K562 (cell line): ENCODE measurements around the gene OR9Q1. TPM values are rescaled to one million over a fixed set of nuclear protein-coding genes. Genes with fewer than 3 reads are reported as not detected.

Experiments
- ATAC-seq: fragments of 200-7000 bp; cut with Tn5 transposase; 3 replicates; pipeline ENCODE4 v1.9.1; 2020; ENCODE audit warnings: moderate library complexity
- BruUV-seq: library from RNA; stranded (reverse); fragments of 400-500 nt; replicated peaks from 2 replicates; lab custom pipeline; 2021; lab: Mats Ljungman, UMichigan
- CTCF ChIA-PET: fragments of 300-600 bp; formaldehyde crosslinking; extraction: SDS; loops from one replicate; lab custom pipeline; 2021; ENCODE audit warnings: low intra/inter-chr PET ratio; lab: Yijun Ruan, JAX
- POLR2A ChIA-PET: fragments of 300-600, 350-650 bp; sonication (Branson Sonifier 250); formaldehyde crosslinking; extraction: SDS; loops from one replicate; lab custom pipeline; 2021; ENCODE audit warnings: antibody characterized with exemption, inconsistent platforms; lab: Yijun Ruan, JAX
- DNase-seq, 4 experiments: peaks; one replicate each; pipeline versions ENCODE4 v3.0.0 to v3.0.0-alpha.2; 2011 to 2018; ENCODE audit warnings: low spot score in 3 of 4, mixed read lengths in 3 of 4; ENCODE audit errors: extremely low read depth in 1 of 4
- FAIRE-seq: peaks from 2 replicates; lab custom pipeline; 2011; peaks lifted over from hg19 to GRCh38; lab: Jason Lieb, UNC
- H2AFZ ChIP-seq: 2 replicates; pipeline ENCODE4 v1.6.0; 2011; ENCODE audit warnings: low read depth, low read length, control low read depth, inconsistent platforms
- H3K27ac ChIP-seq: fragments of 200-600 bp; 3 replicates; pipeline ENCODE4 v1.8.0; 2011; ENCODE audit warnings: low read depth, mild to moderate bottlenecking, control low read depth, inconsistent platforms, low read length, moderate library complexity, mixed read lengths; ENCODE audit errors: extremely low read depth
- H3K27me3 ChIP-seq, 2 experiments: fragments of 300-600 bp in 1 of 2; 2 replicates in 1 of 2; 3 replicates in 1 of 2; pipeline versions ENCODE4 v1.6.0 to v1.8.0; 2011; ENCODE audit warnings: inconsistent platforms in 2 of 2, low read length in 2 of 2, mild to moderate bottlenecking in 1 of 2, mixed read lengths in 1 of 2, moderate library complexity in 1 of 2; ENCODE audit not compliant: control insufficient read depth in 2 of 2, insufficient read depth in 2 of 2
- H3K36me3 ChIP-seq: fragments of 300-600 bp; 3 replicates; pipeline ENCODE4 v1.8.0; 2011; ENCODE audit warnings: mild to moderate bottlenecking, low read length, inconsistent platforms; ENCODE audit not compliant: control insufficient read depth, insufficient read depth
- H3K4me1 ChIP-seq, 2 experiments: fragments of 200-600 bp in 1 of 2; replicated peaks in 1 of 2; 2 replicates in 1 of 2; 3 replicates in 1 of 2; pipeline versions ENCODE4 v1.5.1 to v1.8.0; 2011; ENCODE audit warnings: inconsistent platforms in 2 of 2, low read length in 2 of 2, mild to moderate bottlenecking in 1 of 2, mixed read lengths in 1 of 2, moderate library complexity in 1 of 2; ENCODE audit not compliant: control insufficient read depth in 2 of 2, insufficient read depth in 2 of 2
- H3K4me2 ChIP-seq: 2 replicates; pipeline ENCODE4 v1.6.1; 2011; ENCODE audit warnings: low read length, control low read depth, inconsistent platforms, mixed read lengths; ENCODE audit not compliant: insufficient read depth
- H3K4me3 ChIP-seq: fragments of 200-600 bp; sonication (generic), shearing (Covaris generic); 2 replicates; pipeline ENCODE4 v1.5.1; 2016; ENCODE audit warnings: control low read depth, inconsistent platforms
- H3K79me2 ChIP-seq: fragments of 200-600 bp; 3 replicates; pipeline ENCODE4 v1.8.0; 2011; ENCODE audit warnings: low read length, inconsistent platforms; ENCODE audit not compliant: control insufficient read depth, insufficient read depth
- H3K9ac ChIP-seq, 2 experiments: 2 replicates each; pipeline versions ENCODE4 v1.6.0 to v1.6.1; 2011; ENCODE audit warnings: low read depth in 2 of 2, low read length in 2 of 2, control low read depth in 1 of 2, inconsistent platforms in 1 of 2, mild to moderate bottlenecking in 1 of 2, mixed read lengths in 1 of 2; ENCODE audit not compliant: insufficient read depth in 1 of 2
- H3K9me1 ChIP-seq: one replicate; pipeline ENCODE4 v1.6.0; 2011; ENCODE audit warnings: inconsistent platforms, mild to moderate bottlenecking, low read length, moderate library complexity; ENCODE audit not compliant: control insufficient read depth, insufficient read depth
- H3K9me3 ChIP-seq: replicated peaks from 2 replicates; pipeline ENCODE4 v1.5.1; 2011; ENCODE audit warnings: low read depth, low read length, inconsistent platforms; ENCODE audit not compliant: control insufficient read depth, insufficient read depth
- H4K20me1 ChIP-seq: replicated peaks from 2 replicates; pipeline ENCODE4 v1.6.1; 2011; ENCODE audit warnings: low read length, inconsistent platforms, mixed read lengths; ENCODE audit not compliant: control insufficient read depth, insufficient read depth
- CAMTA2 ChIP-seq: fragments of 250-450 bp; sonication (Bioruptor Pico); conservative IDR thresholded peaks from 2 replicates; pipeline ENCODE4 v1.5.1; 2022
- NEUROD1 ChIP-seq: fragments of 150-350 bp; IDR thresholded peaks from 2 replicates; pipeline ENCODE4 v1.6.1; 2014; ENCODE audit warnings: borderline replicate concordance, low read length, low read depth; ENCODE audit not compliant: partially characterized antibody
- SAP30 ChIP-seq: fragments of 200-600 bp; sonication (generic); IDR thresholded peaks from 2 replicates; pipeline ENCODE4 v1.6.1; 2012; ENCODE audit warnings: borderline replicate concordance, low read depth, mild to moderate bottlenecking, moderate library complexity, low read length, control low read depth, inconsistent platforms; ENCODE audit not compliant: insufficient read depth, poor library complexity, severe bottlenecking
- TCF15 ChIP-seq: fragments of 250-450 bp; sonication (Bioruptor Pico); IDR thresholded peaks from 2 replicates; pipeline ENCODE4 v1.8.0; 2022; ENCODE audit warnings: moderate library complexity, mild to moderate bottlenecking, inconsistent platforms
- ZFP30 ChIP-seq: fragments of 250-450 bp; sonication (Bioruptor Pico); IDR thresholded peaks from 2 replicates; pipeline ENCODE4 v1.8.0; 2022; ENCODE audit warnings: moderate library complexity, mild to moderate bottlenecking, inconsistent platforms, borderline replicate concordance
- ZNF584 ChIP-seq: fragments of 200-800 bp; sonication (Bioruptor generic); IDR thresholded peaks from 2 replicates; pipeline ENCODE4 v1.6.1; 2016; ENCODE audit warnings: low read depth, mild to moderate bottlenecking, missing genetic modification characterization, missing compliant biosample characterization
- WGBS: fragments of 100-300 bp; shearing (Covaris generic); methylation state at CpG from one replicate; pipeline ENCODE4 v1.1.6; 2016; ENCODE audit warnings: low coverage, mixed read lengths; ENCODE audit not compliant: insufficient coverage; ENCODE audit errors: missing lambda C conversion rate; 5-methylcytosine and 5-hydroxymethylcytosine counted together
- in situ Hi-C: fragments of 300-500 bp; cut with MboI; formaldehyde crosslinking; loops from 4 replicates; pipeline ENCODE4 v1.15.0; 2018; ENCODE audit warnings: inconsistent platforms, mixed read lengths
- intact Hi-C: fragments of 100-400 bp; cut with micrococcal nuclease; formaldehyde crosslinking; loops from 2 replicates; pipeline ENCODE4 v1.14.2; 2022
- polyA plus RNA-seq, 8 experiments: library from polyadenylated mRNA; depleted of rRNA in 4 of 8; stranded (reverse) in 5 of 8; unstranded in 3 of 8; fragments of >200 nt; fragmentation: Nextera tagmentation in 2 of 8; fragmentation: Illumina TruSeq in 1 of 8; extraction: Ambion mirVana in 2 of 8; extraction: Trizol in 1 of 8; gene quantifications; 2 replicates each; pipeline versions ENCODE4 v1.2.1 to v1.2.3, GENCODE V29; 2011 to 2014; ENCODE audit warnings: inconsistent platforms in 1 of 8, missing spikeins in 1 of 8
- total RNA-seq, 7 experiments: library from RNA; depleted of rRNA in 6 of 7; stranded (reverse); fragments of >200 nt in 6 of 7; fragmentation: Illumina TruSeq in 2 of 7; extraction: Trizol in 2 of 7; gene quantifications; 2 replicates each; pipeline versions ENCODE4 v1.2.1 to v1.2.3, GENCODE V29; 2011 to 2021; ENCODE audit warnings: low replicate concordance in 1 of 7

Gene OR9Q1
- total and polyA plus RNA-seq, 9 of the 15 experiments (the other 6 are each of a cell fraction or from before 2014, with no cell fraction given) = not detected

GRCh38 chr11:58027341-58027740, 3.7 kb downstream of the OR9Q1 start (continued):
- no peak for TF ChIP-seq NEUROD1
- TF ChIP-seq, all 486 proteins: peak for 0

- Histone ChIP-seq H3K79me2 (no peaks in the 10 kb centered on the region), H3K9ac (no peak overlapping the region), H3K4me3 (no peak overlapping the region), H3K27me3 (peaks cover 7 to 22% of the 10 kb centered on the region in 2 experiments; a peak in 4 of 5 replicates), H3K27ac (no peak overlapping the region), H4K20me1 (no peaks in the 10 kb centered on the region), H3K9me3 (no peaks in the 10 kb centered on the region), H2AFZ (no peak overlapping the region), H3K4me2 (no peak overlapping the region), H3K9me1 (no peaks in the 10 kb centered on the region), H3K4me1 (no peaks in the 10 kb centered on the region), H3K36me3 (no peaks in the 10 kb centered on the region)
- ATAC-seq = no peak
- in situ Hi-C loops (no loop called here), intact Hi-C loops (no loop called here)
- ChIA-PET CTCF (no interaction called here), POLR2A (interaction anchor here (1.5 kb wide), 1 partner anchor 9 kb away, joined by 5 read pairs; no protein-coding TSS in a partner anchor)
- 0% methylated on average over 6 of the region's 6 CpGs for WGBS
- TF ChIP-seq ZFP30 = no peak
- FAIRE-seq = no peak
- no TSS peak for BruUV-seq
- DNase-seq = no peak
Observed at GRCh38 chr11:58028687-58029411, 5.2 kb downstream of the OR9Q1 start.

GRCh38 chr11:58030653-58031052, 7.0 kb downstream of the OR9Q1 start, which contains the start of gene OR6Q1:
Gene OR6Q1 (plus strand): TSS chr11:58030953. CDS start chr11:58030953, 0 bp downstream.
- no peaks in the 10 kb centered on the region for H3K4me1 ChIP-seq
- H3K36me3 ChIP-seq = no peaks in the 10 kb centered on the region
- ATAC-seq = no peak
- DNase-seq = no peak
- CTCF ChIA-PET = no interaction called here
- H3K9me3 ChIP-seq = no peaks in the 10 kb centered on the region
- no TSS peak for BruUV-seq
- no peaks in the 10 kb centered on the region for H4K20me1 ChIP-seq
- no peak within 1 kb of the TSS for H3K4me2 ChIP-seq
- no peaks in the 10 kb centered on the region for H3K9me1 ChIP-seq
- POLR2A ChIA-PET = interaction anchor here (1.1 kb wide), 1 partner anchor 15 kb away, joined by 3 read pairs; no protein-coding TSS in a partner anchor
- H3K4me3 ChIP-seq = no peak within 1 kb of the TSS
- no peak for FAIRE-seq
- H3K79me2 ChIP-seq = no peaks in the 10 kb centered on the region
- TF ChIP-seq CAMTA2 (CRISPR knock-in tag) (no peak), SAP30 (no peak), TCF15 (CRISPR knock-in tag) (no peak), ZNF584 (CRISPR knock-in tag) (no peak)
- TF ChIP-seq, all 486 proteins: peak for 0
- H3K9ac ChIP-seq = no peak within 1 kb of the TSS
- peaks cover 1 to 4% of the 10 kb centered on the region in 2 experiments; a peak in 3 of 5 replicates for H3K27me3 ChIP-seq
- H2AFZ ChIP-seq = no peak within 1 kb of the TSS
- in situ Hi-C loops (no loop called here), intact Hi-C loops (no loop called here)
- H3K27ac ChIP-seq = no peak within 1 kb of the TSS
